ENCODE data around the gene NSFL1C. TPM values are rescaled to one million over a fixed set of nuclear protein-coding genes. Genes with fewer than 3 reads are reported as not detected.

The NSFL1C gene
- total RNA-seq, 1 donor from 2014 or later: 88.7 TPM

DNA sequence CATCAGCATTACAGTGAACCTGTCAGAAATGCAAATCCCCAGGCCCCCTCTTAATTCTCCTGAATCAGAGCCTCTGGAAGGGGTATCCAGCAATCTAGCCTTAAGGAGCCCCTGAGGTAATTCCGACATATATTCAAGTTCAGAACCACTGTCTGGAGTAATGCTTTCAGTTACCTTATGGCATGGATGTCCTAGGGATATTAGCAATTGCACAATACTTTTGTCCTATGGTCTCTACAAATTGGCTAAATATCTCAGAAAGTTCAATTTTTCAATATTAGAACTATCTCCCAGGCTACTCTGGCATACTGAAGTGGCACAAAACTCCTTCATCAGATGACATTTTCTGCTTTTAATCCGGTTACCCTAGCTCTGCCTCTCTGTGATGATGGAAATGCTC lies 6.4 kb downstream of the NSFL1C start:
- ATAC-seq: no peak

DNA sequence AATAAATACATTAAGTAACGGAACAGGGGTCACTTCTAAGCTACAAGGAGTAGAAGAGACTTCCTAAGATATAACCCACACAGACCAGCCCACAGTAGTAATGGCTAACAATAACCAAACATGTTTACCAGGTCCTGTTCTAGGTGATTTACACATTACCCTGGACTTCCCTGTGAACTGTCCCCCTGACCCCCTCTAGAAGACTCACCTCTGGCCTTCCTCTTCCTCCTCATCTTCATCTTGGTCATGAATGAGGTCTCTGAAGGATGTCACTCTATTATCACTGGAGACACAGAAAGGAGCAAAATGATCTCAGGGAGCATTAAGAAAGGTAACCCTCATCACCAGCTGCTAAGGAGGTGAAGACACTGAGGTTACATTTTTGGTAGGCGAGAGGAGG lies 8.7 kb downstream of the NSFL1C start:
- ATAC-seq: no peak

DNA sequence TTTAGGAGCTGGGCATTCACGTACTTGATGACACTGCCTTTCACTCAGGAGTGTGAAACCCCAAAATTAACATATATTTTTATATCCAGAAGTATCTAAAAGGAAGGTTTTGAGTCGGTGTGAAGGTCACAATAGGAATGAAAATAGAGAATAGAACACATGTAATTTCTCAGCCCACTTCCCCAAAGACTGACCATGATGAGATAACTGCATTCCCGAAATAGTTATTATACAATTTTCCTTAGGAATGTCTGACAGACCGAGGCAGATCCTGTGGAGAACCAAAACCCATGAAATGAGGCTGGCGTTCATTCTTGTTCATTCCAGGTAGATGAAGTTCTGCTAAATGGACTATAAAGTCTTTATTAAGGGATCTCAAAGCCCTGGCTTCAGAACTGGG lies 10.3 kb downstream of the NSFL1C start:
- no peak for ATAC-seq

DNA sequence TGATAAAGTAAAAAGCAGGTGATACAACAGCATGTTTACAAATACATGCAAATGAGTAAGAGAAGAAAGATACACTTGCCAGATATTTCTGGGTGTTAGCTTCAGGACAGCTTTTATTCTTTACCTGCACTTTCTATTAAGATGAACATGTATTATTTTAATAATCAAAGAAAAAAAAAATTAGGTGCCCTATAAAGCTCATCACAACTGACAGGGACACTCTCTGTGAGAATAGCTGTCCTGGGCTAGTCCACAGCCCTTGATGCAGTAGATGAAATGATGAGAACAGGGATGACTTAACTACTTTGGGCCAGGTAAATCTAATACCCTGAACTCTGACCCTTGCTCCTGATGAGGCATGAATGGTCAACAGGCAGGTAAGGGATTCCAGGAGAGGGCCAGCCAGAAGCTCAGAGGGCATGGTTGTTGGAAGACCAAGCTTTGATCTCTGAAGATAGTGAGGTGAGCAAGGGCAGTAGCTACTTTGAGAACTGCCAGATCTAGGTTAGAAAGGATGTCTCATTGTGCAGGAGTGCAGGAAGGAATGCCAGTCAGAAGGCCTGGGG lies 15.6 kb downstream of the NSFL1C start:
- no peak for ATAC-seq

DNA sequence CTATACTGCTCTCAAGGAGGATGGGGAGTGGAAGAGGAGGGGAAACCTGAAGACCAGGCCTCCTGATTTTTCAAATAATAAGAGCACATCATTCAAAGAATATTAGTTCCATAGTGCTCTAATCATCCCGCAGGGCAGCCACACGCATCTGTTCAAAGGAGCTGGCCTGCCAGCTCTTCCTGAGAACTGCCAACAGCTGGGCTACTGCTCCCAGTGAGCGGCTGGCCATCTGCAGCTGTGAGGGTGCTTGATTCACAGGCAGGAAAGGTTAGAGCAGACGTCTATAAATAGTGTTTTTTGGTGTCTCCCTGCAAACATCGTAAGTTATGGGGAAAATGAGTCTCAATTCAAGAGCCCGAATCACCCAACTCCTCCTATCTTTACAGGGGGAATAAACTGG lies 17.3 kb downstream of the NSFL1C start:
- ATAC-seq: no peak

DNA sequence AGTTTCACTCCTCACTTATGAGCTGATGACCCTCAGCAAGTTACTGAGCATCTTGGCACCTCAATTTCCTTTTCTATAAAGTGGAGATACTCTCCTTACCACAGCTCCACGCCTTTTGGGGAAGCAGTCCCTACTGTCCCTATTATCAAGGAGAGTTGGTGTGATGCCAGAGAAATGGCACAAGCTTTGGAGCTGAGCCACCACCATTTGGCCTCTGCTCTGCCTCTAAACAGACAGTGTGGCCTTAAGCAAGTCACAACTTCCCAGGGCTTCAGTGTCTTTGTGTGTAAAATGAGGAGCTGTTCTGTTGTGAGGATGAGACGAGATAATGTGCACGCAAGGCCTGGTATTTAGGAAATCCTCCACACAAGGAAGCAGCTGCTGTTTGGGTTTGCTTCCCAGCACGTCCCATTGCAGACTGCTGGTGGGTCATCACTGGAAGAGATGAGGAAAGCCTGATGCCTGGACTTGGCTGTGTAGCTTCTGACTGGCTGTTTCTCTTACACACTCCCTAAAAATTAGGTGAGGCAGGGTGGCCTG lies 18.5 kb downstream of the NSFL1C start:
- no peak for ATAC-seq

DNA sequence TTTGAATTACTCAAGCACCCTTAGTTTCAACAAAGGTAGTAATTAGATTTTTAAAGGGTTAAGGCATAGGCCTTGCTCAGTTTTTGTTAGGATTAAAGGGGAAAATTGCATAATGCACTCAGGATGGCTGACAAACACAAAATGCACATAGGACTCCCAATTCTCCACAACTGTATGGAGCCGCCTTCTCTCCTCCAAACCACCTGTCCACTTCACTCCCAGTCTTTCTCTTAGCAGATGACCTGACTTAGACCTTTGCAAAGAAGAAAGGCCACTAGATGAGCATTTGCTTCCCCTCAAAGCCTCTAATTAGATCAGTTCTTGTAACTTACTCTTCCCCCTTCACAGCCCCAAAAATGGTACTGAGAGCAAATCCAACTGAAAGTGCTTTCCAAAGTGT lies 20.1 kb downstream of the NSFL1C start:
- ATAC-seq: no peak

DNA sequence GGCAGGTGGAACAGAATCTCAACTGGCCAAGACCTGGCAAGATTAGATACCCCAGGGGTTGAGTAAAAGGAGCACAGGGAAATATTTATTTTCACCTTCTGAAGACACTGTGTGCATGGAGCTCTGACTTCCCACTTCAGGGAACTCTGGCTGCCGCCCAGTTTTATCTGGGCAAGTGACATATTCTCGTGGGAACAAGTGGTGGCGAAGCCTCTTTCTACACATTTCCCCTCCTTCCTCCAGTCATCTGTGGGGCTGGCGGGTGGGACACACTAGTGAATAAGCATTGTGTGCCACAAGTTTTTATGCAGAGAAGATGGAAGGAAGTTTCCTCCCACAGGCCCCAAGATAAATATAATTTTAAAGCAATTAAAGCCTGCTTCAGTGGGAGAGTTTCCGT lies 23.6 kb downstream of the NSFL1C start:
- no peak for ATAC-seq

DNA sequence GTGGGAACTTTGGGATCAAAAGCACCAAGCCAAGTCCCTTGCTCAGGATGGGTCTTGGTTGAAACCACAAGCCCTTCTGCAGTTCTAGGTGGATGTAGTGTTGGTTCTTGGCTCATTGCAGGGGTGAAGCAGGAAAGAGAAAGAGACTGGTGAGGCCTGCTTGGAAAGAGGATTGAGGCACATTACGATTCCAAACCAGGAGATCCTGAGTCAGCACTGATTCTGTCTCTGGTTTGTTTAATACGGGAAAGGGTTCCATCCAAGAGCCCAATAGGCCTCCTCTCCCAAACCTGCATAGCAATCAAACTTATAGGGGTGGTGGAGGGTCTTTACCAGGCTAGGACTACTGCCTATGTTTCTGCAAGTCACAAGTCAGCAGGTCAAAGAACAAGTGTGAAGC lies 24.3 kb downstream of the NSFL1C start:
- ATAC-seq: no peak

DNA sequence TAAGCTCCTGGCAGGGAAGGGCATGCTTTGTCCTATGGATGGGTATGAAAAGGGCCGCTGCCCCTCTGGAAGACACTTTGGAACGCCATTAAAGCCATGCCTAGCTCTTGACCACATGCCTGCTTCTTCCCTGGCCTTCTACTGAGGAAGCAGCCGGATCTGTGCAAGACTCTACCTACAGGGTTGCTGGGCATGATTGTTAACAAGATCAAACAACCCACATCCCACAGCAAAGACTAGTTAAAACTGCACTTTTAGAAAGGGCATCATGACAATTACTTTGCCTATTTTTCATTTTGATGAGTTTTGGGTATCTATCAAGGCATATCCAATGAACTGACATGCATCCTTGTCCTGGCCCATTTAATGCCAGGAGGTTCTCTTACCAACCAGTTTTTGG lies 25.5 kb downstream of the NSFL1C start:
- ATAC-seq: no peak

DNA sequence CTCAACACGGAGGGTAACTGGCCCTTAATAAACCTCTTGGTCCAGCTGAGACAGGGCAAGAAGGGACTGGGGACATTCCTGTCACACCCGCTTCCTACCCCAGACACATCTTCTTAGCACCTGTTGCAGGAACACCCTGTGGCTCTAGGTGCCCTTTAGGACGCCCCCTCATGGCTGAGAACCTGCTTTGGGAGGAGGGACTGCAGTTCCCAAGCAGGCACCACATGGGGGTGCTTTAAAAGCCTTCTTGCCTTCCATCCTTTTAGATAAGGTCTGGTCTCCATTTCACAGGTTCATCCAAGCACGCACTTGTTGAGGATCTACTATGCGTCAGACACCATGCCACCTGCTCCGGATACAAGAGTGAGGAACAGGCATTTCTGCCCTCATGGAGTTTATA lies 26.6 kb downstream of the NSFL1C start:
- no peak for ATAC-seq

DNA sequence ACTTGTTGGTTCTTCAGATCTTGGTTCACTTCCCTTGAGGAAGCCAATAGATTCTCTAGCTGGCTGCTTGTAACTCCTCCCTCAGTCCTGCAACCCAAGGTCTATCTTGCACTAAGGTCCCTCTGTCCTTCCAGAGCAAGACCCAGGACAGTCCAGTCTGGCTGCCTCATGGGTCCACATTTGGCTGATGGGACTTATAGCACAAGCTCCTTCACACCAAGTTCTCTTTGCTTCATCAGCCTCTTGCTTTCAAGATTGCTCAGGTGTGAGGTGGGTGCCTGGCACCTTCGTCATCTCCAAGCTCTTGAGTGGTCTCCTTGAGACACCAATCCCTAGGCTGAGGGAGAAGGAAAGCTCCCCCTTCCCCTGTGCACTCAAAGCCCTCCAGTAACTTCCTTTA lies 28.3 kb downstream of the NSFL1C start:
- no peak for ATAC-seq

DNA sequence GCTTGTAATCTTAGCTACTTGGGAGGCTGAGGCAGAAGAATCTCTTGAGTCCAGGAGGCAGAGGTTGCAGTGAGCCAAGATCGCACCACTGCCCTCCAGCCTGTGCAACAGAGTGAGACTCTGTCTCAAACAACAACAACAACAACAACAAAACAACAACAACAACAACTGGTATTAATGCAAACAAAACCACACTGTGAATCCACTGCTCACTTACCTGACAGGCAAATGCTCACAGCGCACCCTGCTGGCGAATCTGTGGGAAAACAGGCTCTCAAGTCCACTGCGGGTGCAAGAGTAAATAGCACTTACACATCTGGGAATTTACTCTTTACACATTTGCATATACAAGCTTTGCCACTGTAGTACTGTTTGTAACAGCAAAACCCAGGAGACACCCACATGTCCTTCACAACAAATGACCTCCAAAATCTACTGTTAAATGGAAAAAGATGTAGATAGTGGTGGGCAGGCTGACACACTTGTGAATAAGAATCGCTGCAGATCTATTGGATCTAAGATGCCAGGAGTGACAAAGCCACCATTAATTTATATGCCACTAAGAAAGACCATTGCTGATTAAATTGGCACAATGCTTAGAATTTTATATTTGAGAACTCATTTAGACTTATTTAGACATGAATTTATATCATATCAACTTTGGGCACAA lies 29.3 kb downstream of the NSFL1C start:
- peak; percentile 52 for ATAC-seq

DNA sequence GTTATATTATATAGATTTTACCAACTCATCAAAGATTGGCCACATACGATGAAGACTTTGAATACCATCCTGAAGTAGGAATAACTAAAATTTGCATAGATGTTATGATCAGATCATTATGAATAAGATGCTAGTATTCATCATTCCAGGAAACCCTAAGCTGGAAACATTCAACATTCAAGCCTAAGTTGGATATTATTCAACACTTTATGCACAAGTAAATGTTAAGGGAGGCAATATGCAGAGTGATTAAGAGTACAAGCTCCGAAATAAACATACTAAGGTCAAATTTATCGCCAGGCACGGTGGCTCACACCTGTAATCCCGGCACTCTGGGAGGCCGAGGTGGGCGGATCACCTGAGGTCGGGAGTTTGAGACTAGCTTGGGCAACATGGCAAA lies 30.4 kb downstream of the NSFL1C start:
- no peak for ATAC-seq

DNA sequence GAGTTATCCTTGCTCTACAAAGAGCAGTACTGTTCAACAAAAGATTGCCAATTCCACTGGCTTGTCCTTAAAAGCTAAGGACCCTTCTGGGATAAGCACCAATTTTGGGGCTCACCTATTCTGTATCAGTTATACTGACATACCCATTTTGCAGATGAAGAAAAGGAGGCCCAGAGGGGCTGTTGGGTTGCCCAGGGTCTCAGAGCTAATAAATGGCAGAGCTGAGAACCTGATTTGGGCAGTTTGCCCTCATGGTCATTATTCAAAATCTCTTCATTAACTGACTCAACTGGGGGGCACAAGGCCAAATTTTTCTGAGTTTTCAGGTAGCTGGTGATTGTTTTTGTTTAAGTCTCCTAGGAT lies 31.3 kb downstream of the NSFL1C start:
- no peak for ATAC-seq

DNA sequence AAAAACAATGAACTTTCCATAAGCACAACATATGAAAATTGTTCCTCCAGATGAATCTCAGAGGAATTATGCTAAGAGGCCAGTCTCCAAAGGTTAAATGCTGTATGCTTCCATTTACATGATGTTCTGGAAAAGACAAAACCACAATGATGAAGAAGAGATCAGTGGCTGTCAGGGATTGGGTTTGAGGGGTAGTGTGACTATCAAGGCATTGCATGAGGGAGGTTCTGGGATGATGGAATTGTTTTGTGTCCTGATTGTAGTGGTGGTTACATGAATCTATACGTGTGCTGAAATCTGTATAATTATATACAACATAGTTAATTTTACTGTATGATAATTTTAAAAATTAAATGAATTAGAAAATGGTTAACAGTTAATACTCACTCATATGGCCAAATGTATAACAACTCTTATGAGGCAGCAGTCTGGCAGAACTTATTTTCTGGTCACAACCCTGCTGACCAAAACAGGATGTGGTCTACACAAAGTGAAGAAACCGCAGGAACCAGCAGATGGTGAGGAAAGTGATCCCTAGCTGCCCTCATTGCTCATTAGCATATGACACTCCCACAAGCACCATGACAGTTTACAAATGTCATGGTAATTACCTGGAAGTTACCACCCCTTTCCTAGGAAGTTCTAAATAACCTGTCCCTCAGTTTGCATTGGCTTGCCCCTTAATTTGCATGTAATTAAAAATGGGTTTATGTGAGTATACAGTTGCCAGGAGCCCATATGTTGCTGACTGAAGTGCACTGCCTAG lies 31.9 kb downstream of the NSFL1C start:
- peak; percentile 36 for ATAC-seq

DNA sequence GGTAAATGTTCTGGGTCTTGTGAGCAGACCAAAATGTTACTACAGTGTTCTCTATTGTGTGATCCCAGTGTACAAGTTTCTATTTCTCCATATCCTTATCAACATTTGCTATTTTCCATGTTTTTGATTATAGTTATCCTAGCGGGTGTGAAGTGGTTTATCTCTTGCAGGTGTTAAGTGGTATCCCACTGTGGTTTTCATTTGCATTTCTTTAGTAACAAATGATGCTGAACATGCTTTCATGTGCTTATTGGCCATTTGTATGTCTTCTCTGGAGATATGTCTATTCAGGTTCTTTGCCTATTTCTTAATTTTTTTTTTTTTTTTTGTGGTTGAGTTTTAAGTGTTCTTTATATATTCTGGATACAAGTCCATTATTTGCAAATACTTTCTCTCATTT lies 35.5 kb downstream of the NSFL1C start:
- ATAC-seq: no peak

DNA sequence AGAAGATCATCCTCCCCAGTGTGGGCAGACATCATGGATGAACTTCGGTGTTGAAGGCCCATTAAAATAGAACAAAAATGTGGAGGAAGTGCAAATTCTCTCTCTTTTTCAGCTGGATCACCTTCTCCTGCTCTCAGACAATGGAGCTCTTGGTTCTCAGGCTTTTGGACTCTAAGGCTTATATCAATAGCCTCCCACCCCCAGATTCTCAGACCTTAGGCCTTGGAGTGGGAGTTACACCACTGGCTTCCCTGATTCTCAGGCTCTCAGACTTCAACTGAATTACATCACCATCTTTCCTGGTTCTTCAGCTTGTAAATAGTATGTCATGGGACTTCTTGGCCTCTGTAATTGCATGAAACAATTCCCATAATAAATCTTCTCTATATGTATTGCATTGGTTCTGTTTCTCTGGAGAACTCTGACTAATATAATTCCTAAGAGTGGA lies 36.6 kb downstream of the NSFL1C start:
- ATAC-seq: no peak

DNA sequence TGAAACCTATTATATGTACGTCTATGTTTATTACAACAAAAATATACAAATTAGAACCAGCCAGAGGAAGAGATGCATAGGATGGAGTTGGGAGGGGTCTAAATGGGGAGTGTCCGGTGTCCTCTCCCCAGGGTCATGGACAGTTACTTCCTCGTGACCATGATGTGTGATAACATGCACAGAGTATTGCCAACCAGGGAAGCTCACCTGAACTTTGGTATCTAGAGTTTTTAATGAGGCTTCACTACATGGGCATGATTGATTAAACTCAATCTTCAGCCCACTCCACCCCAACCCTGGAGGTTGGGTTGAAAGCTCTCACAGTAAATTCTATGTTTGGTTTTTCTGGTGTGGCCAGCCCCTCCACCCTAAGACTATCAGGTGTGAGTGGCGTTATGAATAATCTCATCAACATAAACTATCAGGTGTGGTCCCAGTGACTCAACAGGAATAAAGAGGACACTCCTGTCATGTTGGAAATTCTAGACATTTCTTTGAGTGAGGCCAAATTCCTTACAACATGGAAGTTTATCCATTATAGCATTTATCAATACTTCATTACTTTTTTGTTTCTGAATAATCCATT lies 37.4 kb downstream of the NSFL1C start:
- ATAC-seq: peak; percentile 77

DNA sequence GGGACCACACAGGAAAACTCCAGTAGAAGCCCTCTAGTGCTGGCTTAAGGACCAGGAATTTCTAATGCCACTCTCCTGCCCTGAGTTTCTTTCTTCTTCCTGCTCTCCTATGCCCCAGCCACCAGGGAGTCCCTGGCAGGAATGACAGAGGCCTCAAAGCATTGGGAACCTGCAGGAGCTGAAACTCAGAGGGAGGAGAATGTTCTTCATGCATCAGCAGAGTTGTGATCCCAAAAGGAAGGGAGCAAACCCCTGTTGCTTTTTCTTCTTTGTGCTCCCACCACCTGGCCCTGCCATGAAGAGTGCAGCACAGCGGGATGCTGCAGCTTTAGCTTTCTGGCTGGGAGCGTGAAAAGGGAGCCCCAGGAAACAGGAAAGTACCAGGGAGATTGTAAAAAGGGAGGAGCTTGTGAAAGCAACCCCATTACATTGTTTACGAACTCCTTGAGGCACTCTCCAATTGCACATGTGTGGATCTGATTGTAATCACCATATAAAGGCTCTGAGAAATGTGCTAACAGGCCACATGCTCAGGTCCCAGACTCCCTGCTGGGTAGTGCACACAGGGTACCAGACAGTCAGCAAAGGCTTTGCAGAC lies 39.1 kb downstream of the NSFL1C start:
- ATAC-seq: no peak

DNA sequence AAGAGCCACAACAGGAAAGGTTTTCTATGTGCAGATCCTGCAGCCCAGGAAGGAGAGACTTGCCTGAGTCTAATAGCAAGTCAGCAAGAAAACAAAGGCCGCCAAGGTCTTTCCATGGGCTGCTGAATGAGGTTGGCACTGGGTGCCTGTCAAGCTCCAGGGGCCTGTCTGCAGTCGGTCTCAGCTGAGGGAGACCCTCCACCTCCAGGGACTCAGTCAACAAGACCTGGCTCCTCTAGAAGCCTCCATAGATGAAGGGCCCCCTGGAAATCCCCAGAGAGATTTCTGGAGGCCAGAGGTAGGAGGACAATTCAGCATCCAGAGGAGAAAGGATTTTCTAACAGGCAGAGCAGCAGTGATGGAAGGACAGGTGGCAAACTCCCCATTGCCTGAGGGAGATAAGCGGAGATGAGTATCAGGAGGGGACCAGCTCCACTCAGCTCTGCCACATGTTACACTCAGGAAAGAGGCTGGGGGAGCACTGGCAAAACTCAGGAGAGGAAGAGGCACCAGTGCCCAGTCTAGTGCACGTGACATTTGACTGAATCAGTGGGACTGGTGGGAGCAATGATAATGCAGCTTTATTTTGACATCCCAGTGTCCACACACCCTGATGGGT lies 40.3 kb downstream of the NSFL1C start:
- no peak for ATAC-seq

DNA sequence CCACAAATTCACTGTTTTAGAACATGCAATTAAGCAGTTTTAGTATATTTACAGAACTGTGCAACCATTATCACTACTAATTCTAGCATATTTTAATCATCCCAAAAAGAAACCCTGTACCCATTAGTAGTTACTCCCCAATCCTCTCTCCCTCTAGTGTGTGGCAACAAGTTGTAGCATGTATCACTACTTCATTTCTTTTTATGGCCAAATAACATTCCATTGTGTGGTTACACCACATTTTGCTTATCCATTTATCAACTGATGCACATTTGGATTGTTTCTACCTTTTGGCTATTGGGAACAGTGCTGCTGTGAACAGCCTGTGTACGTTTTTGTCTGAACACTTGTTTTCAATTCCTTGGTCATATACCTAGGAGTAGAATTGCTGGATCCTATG lies 42.3 kb downstream of the NSFL1C start:
- ATAC-seq: no peak

All from esophagus mucosa (tissue), 1 donor.